Tibial nerve (tissue), 4 donors: ENCODE data around the gene PLA2G2E. TPM values are rescaled to one million over a fixed set of nuclear protein-coding genes. Genes with fewer than 3 reads are reported as not detected.

Source experiments
- DNase-seq, 2 donors: peaks; one replicate each; pipeline ENCODE4 v3.0.0-alpha.2; 2019; ENCODE audit warnings: low spot score in 2 of 2
- H3K27ac ChIP-seq, 4 donors: fragments of 200-600 bp; sonication (generic) in 3 of 4; one replicate each; pipeline ENCODE4 v1.5.1; 2017 to 2019; ENCODE audit warnings: mild to moderate bottlenecking in 1 of 4
- H3K27me3 ChIP-seq, 2 donors: fragments of 200-600 bp; sonication (generic) in 1 of 2; one replicate each; pipeline versions ENCODE4 v1.5.1 to v1.6.0; 2017 to 2019
- H3K36me3 ChIP-seq, 3 donors: fragments of 200-600 bp; sonication (generic); one replicate each; pipeline ENCODE4 v1.5.1; 2018 to 2019
- H3K4me1 ChIP-seq, 4 donors: fragments of 200-600 bp; sonication (generic) in 3 of 4; one replicate each; pipeline ENCODE4 v1.5.1; 2017 to 2019
- H3K4me3 ChIP-seq, 4 donors: fragments of 200-600 bp; sonication (generic) in 3 of 4; one replicate each; pipeline ENCODE4 v1.5.1; 2017 to 2019; ENCODE audit warnings: mild to moderate bottlenecking in 1 of 4, moderate library complexity in 1 of 4
- H3K9me3 ChIP-seq, 4 donors: fragments of 200-600 bp; sonication (generic) in 3 of 4; one replicate each; pipeline ENCODE4 v1.5.1; 2017 to 2019
- EP300 ChIP-seq, 2 donors: sonication (generic); formaldehyde crosslinking; IDR thresholded peaks; one replicate each; pipeline ENCODE4 v1.6.1; 2017; ENCODE audit warnings: antibody characterized with exemption in 2 of 2, mild to moderate bottlenecking in 1 of 2
- POLR2A ChIP-seq, 2 donors: fragments of 450-650 bp; IDR thresholded peaks; one replicate each; pipeline ENCODE4 v1.6.1; 2017; ENCODE audit warnings: antibody characterized with exemption in 2 of 2, mild to moderate bottlenecking in 2 of 2, moderate library complexity in 2 of 2
- WGBS, 2 donors: methylation state at CpG; one replicate each; pipeline ENCODE4 v1.1.5; 2018; 5-methylcytosine and 5-hydroxymethylcytosine counted together
- total RNA-seq, 4 donors: library from RNA; depleted of rRNA; stranded (reverse); fragments of >200 nt; gene quantifications; one replicate each; pipeline ENCODE4 v1.1.0, GENCODE V29; 2016
- TF ChIP-seq, protein P1 (sequence below), 5 experiments: fragments of 200-600 bp in 3 of 5; fragments of 450-650 bp in 2 of 5; sonication (generic) in 3 of 5; IDR thresholded peaks; one replicate each; pipeline ENCODE4 v1.5.1; 2016 to 2019; ENCODE audit warnings: antibody characterized with exemption in 5 of 5, mild to moderate bottlenecking in 3 of 5, moderate library complexity in 2 of 5

The PLA2G2E gene
- total RNA-seq, 4 donors from 2014 or later, result not detected

DNA sequence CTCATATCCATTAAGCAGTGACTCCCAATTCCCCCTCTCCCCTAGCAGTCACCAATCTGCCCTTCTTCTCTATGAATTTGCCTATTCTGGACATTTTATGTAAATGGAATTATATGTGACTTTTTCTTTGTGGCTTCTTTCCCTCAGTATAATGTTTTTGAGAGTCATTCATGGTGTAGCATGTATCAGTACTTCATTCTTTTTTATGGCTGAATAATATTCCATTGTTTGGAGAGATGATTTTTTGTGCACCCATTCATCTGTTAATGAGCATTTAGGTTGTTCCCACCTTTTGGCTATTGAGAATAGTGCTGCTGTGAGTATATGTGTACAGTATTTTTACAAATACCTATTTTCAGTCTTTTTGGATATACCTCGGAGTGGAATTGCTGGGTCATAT is 21.8 kb downstream of the PLA2G2E start:
- H3K4me3 ChIP-seq, result no peak overlapping the region
- H3K27ac ChIP-seq, result no peak overlapping the region
- no peaks in the 10 kb centered on the region for H3K4me1 ChIP-seq
- H3K9me3 ChIP-seq, result no peaks in the 10 kb centered on the region
- H3K36me3 ChIP-seq, result peaks cover 0 to 90% (median 19%) of the 10 kb centered on the region in 3 donors
- TF ChIP-seq, protein P1, sequence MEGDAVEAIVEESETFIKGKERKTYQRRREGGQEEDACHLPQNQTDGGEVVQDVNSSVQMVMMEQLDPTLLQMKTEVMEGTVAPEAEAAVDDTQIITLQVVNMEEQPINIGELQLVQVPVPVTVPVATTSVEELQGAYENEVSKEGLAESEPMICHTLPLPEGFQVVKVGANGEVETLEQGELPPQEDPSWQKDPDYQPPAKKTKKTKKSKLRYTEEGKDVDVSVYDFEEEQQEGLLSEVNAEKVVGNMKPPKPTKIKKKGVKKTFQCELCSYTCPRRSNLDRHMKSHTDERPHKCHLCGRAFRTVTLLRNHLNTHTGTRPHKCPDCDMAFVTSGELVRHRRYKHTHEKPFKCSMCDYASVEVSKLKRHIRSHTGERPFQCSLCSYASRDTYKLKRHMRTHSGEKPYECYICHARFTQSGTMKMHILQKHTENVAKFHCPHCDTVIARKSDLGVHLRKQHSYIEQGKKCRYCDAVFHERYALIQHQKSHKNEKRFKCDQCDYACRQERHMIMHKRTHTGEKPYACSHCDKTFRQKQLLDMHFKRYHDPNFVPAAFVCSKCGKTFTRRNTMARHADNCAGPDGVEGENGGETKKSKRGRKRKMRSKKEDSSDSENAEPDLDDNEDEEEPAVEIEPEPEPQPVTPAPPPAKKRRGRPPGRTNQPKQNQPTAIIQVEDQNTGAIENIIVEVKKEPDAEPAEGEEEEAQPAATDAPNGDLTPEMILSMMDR (IDR thresholded peaks at IDR 0.05), result no peak
- no peak for TF ChIP-seq EP300 (IDR thresholded peaks at IDR 0.05)
- no peak for TF ChIP-seq POLR2A (IDR thresholded peaks at IDR 0.05)
- WGBS, 2 donors, result 94 to 97% methylated on average over 1 of the region's 1 CpG
- no peaks in the 10 kb centered on the region for H3K27me3 ChIP-seq
- no peak for DNase-seq

DNA sequence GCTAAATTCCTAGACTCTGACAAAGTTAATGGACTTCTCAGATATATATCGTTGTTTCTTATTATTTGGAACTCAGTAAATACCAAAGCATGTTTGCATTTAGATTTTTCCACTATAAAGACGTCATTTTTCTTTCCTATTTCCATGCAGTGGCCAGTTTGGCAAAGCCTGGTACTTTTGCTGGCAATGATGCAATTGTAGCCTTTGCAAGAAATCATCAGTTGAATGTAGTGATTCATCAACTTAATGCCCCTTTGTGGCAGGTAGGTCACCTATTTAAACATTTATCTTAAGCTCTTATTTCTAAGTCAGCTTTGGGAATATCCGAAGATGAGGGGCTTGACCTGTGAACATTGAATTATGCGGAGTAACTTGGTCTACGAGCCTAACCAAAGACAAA is 29.2 kb downstream of the PLA2G2E start:
- H3K9me3 ChIP-seq, result no peaks in the 10 kb centered on the region
- DNase-seq, result no peak
- peaks cover 0 to 13% (median 0%) of the 10 kb centered on the region in 4 donors for H3K4me1 ChIP-seq
- 57 to 58% methylated on average over 5 of the region's 5 CpGs for WGBS, 2 donors
- peaks cover 0 to 71% (median 6%) of the 10 kb centered on the region in 3 donors for H3K36me3 ChIP-seq
- H3K4me3 ChIP-seq, result no peak overlapping the region
- no peak for TF ChIP-seq POLR2A (IDR thresholded peaks at IDR 0.05)
- TF ChIP-seq, protein P1 (IDR thresholded peaks at IDR 0.05), result no peak
- no peak for TF ChIP-seq EP300 (IDR thresholded peaks at IDR 0.05)
- no peaks in the 10 kb centered on the region for H3K27me3 ChIP-seq
- H3K27ac ChIP-seq, result no peak overlapping the region

- peaks cover 0 to 65% (median under 1%) of the 10 kb centered on the region in 3 donors for H3K36me3 ChIP-seq
- no peak for DNase-seq
- H3K4me1 ChIP-seq, result peaks cover 0 to 13% (median 0%) of the 10 kb centered on the region in 4 donors
- no peak overlapping the region for H3K4me3 ChIP-seq
- H3K9me3 ChIP-seq, result no peaks in the 10 kb centered on the region
- H3K27ac ChIP-seq, result no peak overlapping the region
- TF ChIP-seq, protein P1 (IDR thresholded peaks at IDR 0.05), result no peak
- no peak for TF ChIP-seq POLR2A (IDR thresholded peaks at IDR 0.05)
- TF ChIP-seq EP300 (IDR thresholded peaks at IDR 0.05), result no peak
- 47 to 63% methylated on average over 3 of the region's 3 CpGs for WGBS, 2 donors
- no peaks in the 10 kb centered on the region for H3K27me3 ChIP-seq
Observed at GRCh38 chr1:19893687-19894086, 29.7 kb downstream of the PLA2G2E start.

DNA sequence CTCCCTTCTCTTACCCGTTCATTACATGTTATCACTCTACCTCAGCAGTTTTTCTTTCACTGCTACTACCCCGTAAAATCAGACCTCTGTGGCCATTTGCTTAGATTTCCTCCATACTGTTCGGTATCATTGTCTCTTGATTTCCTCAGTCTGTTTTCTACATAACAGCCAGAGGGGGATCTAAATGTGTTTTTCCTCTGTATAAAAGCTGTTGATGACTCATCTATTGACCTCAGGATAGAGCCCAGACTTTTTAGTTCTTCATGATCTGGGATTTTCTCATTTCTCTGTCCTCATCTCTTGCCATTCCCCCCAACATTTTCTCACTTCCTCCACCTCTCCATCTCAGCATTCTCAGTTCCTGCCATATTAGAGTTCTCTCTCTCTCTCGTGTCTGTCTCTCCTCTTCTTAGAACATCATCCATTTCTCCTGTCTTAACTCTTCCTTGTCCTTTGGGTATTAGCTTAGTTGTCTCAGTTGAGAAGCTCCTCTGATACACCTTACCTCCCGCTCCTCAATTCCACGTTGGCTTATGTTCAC is 30.7 kb downstream of the PLA2G2E start:
- Histone ChIP-seq H3K36me3 (peaks cover 0 to 56% (median 0%) of the 10 kb centered on the region in 3 donors), H3K27me3 (no peaks in the 10 kb centered on the region), H3K9me3 (no peaks in the 10 kb centered on the region), H3K27ac (no peak overlapping the region), H3K4me3 (no peak overlapping the region), H3K4me1 (peaks cover 0 to 13% (median 0%) of the 10 kb centered on the region in 4 donors)
- WGBS, 2 donors, result 85 to 93% methylated on average over 6 of the region's 6 CpGs
- no peak for TF ChIP-seq POLR2A (IDR thresholded peaks at IDR 0.05)
- no peak for TF ChIP-seq EP300 (IDR thresholded peaks at IDR 0.05)
- TF ChIP-seq, protein P1 (IDR thresholded peaks at IDR 0.05), result no peak
- no peak for DNase-seq

- H3K9me3 ChIP-seq, result no peaks in the 10 kb centered on the region
- 95% methylated on average over 3 of the region's 3 CpGs for WGBS, 2 donors
- no peak overlapping the region for H3K4me3 ChIP-seq
- TF ChIP-seq POLR2A (IDR thresholded peaks at IDR 0.05), result no peak
- TF ChIP-seq, protein P1 (IDR thresholded peaks at IDR 0.05), result no peak
- TF ChIP-seq EP300 (IDR thresholded peaks at IDR 0.05), result no peak
- H3K27me3 ChIP-seq, result no peaks in the 10 kb centered on the region
- H3K4me1 ChIP-seq, result peaks cover 0 to 13% (median 0%) of the 10 kb centered on the region in 4 donors
- DNase-seq, result no peak
- no peak overlapping the region for H3K27ac ChIP-seq
- peaks cover 0 to 52% (median 0%) of the 10 kb centered on the region in 3 donors for H3K36me3 ChIP-seq
Observed at GRCh38 chr1:19892129-19892528, 31.3 kb downstream of the PLA2G2E start.
